ENCODE results near the gene EFNB2.

EFNB2 gene

DNA sequence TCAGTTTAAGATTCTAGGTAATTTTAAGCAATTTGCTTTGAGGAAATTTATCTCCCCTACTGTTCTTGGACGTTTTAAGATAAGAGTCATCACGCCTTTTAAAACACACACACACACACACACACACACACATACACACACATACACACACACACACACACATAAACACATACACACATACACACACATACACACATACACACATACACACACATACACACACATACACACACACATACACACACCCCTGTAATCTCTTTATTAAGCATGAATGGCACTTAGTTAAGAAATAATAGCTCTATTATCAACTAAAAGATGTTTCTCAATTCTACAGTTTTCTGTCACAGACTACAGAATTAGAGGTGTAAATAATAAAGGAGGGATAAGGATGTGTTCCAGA, 49.2 kb downstream of the EFNB2 start:
- H3K4me3 ChIP-seq (ENCODE audit: low read depth, low read length): no peak overlapping the region
- TF ChIP-seq MAX (IDR thresholded peaks at IDR 0.05; ENCODE audit: low read depth, low read length): no peak
- TF ChIP-seq CTCF (IDR thresholded peaks at IDR 0.05; ENCODE audit: low read depth, low read length): no peak
- no peak for TF ChIP-seq MYC (IDR thresholded peaks at IDR 0.05; ENCODE audit: low read depth, low read length)
- no peak for TF ChIP-seq POLR2A (IDR thresholded peaks at IDR 0.05; ENCODE audit: extremely low read depth, insufficient read length)
- DNase-seq (ENCODE audit: low read depth): no peak

DNA sequence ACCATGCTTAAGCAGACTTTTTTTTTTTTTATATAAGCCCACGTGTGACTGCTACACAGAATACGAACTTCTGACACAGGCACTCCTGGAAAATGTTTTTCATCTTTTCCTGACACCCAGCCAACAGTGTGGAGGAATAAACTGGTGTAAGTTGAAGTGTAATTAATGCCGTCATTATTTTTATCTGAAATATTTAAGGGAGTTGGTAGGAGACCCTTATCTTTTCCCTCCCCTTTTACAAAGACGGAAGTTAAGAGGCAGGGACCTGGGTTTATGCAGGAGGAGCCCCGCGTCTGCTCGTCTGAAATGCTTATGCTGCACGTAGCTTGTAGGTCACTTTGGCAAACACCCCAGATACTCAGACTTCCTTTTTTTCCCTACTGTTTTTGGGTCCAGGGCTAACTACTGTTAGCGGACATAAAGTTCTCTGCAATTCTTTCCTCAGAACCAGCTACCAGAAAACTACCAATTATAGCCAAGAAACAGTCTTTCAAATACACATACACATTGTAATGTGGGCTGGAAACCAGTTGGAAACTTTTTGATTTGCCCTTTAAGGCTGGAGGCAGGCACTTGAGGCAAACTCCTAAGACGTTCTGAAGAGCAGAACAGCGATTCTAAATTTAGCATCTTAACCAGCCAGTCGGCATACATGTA, 50.8 kb downstream of the EFNB2 start:
- DNase-seq (ENCODE audit: low read depth): peak; percentile 41
- H3K4me3 ChIP-seq (ENCODE audit: low read depth, low read length): no peak overlapping the region
- TF ChIP-seq MYC (IDR thresholded peaks at IDR 0.05; ENCODE audit: low read depth, low read length) (no peak), POLR2A (IDR thresholded peaks at IDR 0.05; ENCODE audit: extremely low read depth, insufficient read length) (no peak), CTCF (IDR thresholded peaks at IDR 0.05; ENCODE audit: low read depth, low read length) (no peak), MAX (IDR thresholded peaks at IDR 0.05; ENCODE audit: low read depth, low read length) (no peak)

GRCh38 chr13:106484084-106484483, 51.4 kb downstream of the EFNB2 start:
- H3K4me3 ChIP-seq (ENCODE audit: low read depth, low read length): no peak overlapping the region
- DNase-seq (ENCODE audit: low read depth): no peak
- TF ChIP-seq CTCF (IDR thresholded peaks at IDR 0.05; ENCODE audit: low read depth, low read length) (no peak), POLR2A (IDR thresholded peaks at IDR 0.05; ENCODE audit: extremely low read depth, insufficient read length) (no peak), MYC (IDR thresholded peaks at IDR 0.05; ENCODE audit: low read depth, low read length) (no peak), MAX (IDR thresholded peaks at IDR 0.05; ENCODE audit: low read depth, low read length) (no peak)

DNA sequence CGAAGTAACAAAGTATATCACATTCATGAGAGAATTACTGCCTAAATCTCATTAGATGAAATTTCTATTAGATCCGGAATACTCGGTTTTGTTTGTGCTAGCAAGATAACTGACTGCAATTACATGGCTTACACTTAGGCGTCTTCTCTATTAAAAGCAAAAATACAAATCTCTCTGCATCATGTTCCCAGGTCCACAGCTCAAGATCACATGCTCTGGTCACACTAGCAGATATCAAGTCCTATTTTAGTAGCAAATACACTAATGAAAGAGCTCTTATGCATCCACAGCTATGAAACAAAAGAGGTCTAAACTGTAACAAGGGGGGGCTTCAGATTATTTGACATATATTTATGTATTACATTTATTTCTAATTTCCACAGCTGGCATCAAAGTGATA, 53.5 kb downstream of the EFNB2 start:
- H3K4me3 ChIP-seq (ENCODE audit: low read depth, low read length): no peak overlapping the region
- no peak for DNase-seq (ENCODE audit: low read depth)
- TF ChIP-seq POLR2A (IDR thresholded peaks at IDR 0.05; ENCODE audit: extremely low read depth, insufficient read length): no peak
- no peak for TF ChIP-seq MAX (IDR thresholded peaks at IDR 0.05; ENCODE audit: low read depth, low read length)
- no peak for TF ChIP-seq CTCF (IDR thresholded peaks at IDR 0.05; ENCODE audit: low read depth, low read length)
- no peak for TF ChIP-seq MYC (IDR thresholded peaks at IDR 0.05; ENCODE audit: low read depth, low read length)

DNA sequence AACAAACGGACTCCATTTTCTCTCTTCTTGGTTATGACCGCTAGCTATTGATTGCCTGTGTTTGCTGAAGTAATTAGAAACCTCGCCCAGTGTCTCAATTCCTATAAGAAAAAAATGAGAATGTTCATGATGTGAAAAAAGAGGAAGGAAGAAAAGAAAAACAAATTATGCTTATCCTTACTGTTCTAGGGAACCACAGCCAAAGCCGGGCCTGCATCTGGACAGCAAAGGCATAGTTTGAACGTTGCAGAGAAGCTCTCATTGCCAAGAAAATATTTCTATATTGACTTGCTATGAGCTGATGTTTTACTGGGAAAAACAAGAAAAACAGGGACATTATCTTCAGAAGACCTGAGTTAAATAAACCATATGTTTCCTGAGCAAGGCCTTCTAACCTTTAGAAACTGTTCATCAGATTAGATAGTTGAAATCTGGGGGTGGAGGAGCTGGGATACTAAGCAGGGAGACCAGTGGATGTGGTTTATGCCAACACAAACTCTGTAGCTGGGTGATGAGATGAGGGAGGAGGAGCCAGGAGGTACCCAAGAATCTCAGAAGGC, 55.0 kb downstream of the EFNB2 start:
- TF ChIP-seq MYC (IDR thresholded peaks at IDR 0.05; ENCODE audit: low read depth, low read length) (no peak), CTCF (IDR thresholded peaks at IDR 0.05; ENCODE audit: low read depth, low read length) (no peak), MAX (IDR thresholded peaks at IDR 0.05; ENCODE audit: low read depth, low read length) (no peak), POLR2A (IDR thresholded peaks at IDR 0.05; ENCODE audit: extremely low read depth, insufficient read length) (no peak)
- no peak for DNase-seq (ENCODE audit: low read depth)
- H3K4me3 ChIP-seq (ENCODE audit: low read depth, low read length): no peak overlapping the region

Measured in NB4 (cell line).